ENCODE results near the gene EPB41. TPM values are rescaled to one million over a fixed set of nuclear protein-coding genes. Genes with fewer than 3 reads are reported as not detected.
"Not testable (repeated sequence)": the region's sequence is repeated elsewhere in the genome, so short reads cannot be mapped to it uniquely, and the experiment has no call there.

EPB41 gene
- total RNA-seq, 1 donor from 2014 or later: 29.3 TPM

DNA sequence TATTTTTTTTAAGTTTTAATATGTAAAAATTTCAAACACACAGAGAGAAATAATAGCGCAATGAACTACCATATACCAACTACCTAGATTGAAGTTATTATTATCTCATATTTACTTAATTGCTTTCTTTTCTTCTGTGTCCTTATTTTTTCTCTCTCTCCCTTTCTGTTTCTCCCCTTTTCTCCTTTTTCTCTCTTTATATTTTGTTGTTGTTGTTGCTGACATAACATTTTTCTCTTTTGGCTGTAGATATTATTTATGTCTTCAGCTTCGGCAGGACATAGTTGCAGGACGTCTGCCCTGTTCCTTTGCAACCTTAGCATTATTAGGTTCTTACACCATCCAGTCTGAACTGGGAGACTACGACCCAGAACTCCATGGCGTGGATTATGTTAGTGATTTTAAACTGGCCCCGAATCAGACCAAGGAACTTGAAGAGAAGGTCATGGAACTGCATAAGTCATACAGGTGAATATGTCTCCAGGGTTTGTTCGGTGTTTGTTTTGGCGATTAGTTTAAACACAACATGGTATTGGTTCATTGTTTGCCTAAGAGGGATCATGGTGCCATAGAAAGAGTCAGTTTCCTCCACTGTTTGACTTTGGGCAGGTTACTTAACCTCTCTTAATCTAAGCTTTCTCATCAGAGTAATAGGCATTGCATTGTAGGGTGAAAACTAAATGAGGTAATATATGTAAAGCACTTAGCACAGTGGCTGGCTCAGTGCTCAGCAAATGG lies 103.8 kb downstream of the EPB41 start:
- intact Hi-C loops (cut with DNase I): no loop called here
- no peak for DNase-seq (ENCODE audit: low spot score)

DNA sequence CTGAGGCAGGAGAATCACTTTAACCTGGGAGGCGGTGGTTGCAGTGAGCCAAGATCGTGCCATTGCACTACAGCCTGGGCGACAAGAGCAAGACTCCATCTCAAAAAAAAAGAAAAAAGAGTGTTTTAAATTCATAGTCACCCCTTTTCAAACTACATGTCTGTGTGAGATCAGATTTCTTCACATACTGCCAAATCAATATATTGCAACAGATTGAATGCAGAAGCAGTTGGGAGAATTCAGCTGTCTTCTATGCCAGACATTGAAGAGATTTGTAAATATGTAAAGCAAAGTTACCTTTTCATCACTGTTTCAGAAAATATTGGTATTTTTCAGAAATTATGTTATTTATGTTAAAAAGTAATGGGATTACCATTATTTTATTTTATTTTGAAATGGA lies 108.3 kb downstream of the EPB41 start:
- intact Hi-C loops (cut with DNase I): no loop called here
- no peak for DNase-seq (ENCODE audit: low spot score)

DNA sequence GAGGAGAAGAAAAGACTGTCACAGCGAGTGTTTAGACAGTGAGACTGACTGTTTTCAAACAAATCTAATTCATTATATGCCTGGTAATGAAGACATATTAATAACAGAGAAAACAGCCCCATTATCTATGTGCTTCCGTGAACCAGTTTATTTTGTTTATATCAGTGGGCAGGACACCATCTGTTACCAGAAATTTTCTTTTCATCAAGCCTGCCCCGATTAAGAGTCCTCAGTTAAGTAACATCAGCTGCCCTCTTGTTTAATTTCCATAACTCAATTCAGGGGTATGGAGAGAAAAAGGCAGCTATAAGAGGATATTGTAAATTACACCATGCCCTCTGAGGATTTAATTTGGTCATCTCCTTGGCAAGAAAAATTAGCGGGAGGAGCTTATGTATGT lies 115.3 kb downstream of the EPB41 start:
- intact Hi-C loops (cut with DNase I): loop anchor here (5.0 kb wide), 1 partner anchor 242 kb away; no protein-coding TSS in a partner anchor
- no peak for DNase-seq (ENCODE audit: low spot score)

DNA sequence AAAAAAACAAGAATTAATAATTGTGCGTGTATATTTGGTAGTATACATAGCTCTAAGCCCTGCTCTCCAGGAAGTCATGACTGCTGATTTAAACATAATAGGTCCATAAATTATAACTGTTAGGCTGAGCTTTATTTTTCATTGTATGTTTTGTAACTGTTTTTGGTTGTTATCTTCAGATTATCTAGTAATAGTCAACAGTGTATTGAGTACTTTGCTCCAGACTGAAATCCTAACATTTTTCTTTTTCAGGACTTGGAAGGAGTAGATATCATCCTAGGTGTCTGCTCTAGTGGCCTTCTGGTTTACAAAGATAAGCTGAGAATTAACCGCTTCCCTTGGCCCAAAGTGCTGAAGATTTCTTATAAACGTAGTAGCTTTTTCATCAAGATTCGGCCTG lies 118.5 kb downstream of the EPB41 start:
- intact Hi-C loops (cut with DNase I): loop anchor here (1.0 to 5.0 kb wide), 2 partner anchors 151 to 246 kb away; no protein-coding TSS in a partner anchor
- no peak for DNase-seq (ENCODE audit: low spot score)

DNA sequence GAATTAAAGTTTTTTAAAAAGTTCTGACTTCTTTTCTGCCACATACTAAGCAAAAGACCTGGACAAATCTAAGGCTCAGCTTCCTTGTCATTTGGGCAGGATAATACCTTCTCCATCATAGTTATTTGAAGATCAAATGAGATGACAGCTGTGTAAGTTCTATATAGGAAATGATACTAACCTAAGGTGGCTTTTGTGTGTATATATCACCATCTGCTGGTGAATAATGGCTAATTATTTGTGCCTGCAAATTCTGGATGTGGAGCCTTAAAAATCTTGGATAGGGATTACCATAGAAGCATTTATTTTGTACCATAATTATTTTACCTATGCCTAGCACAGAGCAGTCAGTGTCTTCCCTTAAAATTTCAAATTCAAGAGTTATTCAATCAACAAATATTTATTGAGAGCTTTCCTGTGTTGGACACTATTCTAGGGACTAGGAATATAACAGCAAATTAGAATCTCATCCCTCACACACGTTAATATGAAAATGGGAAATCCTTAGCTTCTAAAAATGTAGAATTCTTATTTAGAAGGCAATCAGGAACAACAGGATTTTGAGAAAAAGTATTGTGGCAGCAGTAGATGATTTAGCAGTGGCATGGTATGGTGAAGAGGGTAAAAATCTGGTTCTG lies 119.6 kb downstream of the EPB41 start:
- intact Hi-C loops (cut with DNase I): loop anchor here (1.0 to 5.0 kb wide), 3 partner anchors 152 to 247 kb away; no protein-coding TSS in a partner anchor
- DNase-seq (ENCODE audit: low spot score): no peak

DNA sequence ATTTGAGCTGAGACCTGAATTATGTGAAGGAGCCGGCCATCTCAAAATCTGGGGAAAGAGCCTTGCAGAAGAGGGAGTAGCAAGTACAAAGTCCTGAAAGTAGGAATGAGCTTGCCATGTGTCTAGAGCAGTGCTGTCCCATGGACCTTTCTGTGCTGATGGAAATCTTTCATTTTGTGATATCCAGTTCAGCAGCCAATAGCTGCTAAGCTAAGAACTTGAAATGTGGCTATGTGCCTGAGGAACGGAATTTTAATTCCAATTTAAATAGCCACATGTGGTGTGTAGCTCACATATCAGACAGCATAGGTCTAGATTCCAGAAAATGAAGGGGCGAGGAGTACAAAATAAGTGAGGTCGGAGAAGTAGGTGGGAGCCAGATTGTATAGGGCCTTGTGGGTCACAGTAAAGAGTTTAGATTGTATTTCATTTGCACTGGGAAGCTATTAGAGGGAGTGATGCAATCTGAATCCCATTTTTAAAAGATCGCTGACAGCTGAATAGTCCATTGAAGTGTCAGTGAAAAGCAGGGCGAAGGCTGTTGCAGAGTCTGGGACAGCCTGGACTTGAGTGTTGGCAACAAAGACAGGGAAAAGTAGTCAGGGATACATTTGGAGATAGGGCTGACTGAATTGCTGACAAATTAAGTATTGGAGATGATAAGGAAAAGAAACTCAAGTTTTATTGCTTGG lies 129.1 kb downstream of the EPB41 start:
- DNase-seq (ENCODE audit: low spot score): no peak
- intact Hi-C loops (cut with DNase I): loop anchor here (10.0 kb wide), 1 partner anchor 141 kb away; the partner anchor contains the start of gene SRSF4

DNA sequence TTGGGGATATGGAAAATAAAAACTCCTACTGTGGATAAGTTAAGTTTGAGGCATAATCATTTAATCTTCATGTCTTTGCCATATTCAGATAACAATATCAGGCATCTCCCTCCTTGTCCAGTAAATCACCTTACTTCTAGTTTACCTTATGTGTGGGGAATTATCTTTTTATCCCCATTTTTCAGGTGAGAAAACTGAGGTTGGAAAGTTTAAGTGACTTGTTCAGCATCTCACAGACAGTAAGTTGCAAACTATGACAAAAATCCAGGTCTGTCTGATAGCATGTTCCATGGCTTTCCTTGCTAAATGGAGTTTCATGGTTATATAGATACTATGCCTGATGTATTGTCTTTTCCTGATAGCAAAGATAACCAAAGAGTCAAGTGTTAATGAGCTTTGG lies 129.6 kb downstream of the EPB41 start:
- intact Hi-C loops (cut with DNase I): loop anchor here (10.0 kb wide), 1 partner anchor 141 kb away; the partner anchor contains the start of gene SRSF4
- no peak for DNase-seq (ENCODE audit: low spot score)

DNA sequence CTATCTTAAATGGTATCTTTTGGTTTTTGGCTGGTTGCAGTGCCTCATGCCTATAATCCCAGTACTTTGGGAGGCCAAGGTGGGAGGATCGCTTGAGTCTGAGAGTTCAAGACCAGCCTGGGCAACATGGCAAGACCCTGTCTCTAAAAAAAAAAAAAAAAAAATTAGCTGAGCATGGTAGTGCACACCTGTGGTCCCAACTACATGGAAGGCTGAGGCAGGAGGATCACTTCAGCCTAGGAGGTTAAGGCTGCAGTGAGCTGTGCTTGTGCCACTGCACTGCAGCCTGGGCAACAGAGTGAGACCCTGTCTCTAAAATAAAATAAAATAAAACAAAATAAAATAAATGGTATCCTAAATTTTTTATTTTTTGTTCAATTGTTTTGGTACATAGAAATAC lies 131.3 kb downstream of the EPB41 start:
- intact Hi-C loops (cut with DNase I): loop anchor here (10.0 kb wide), 1 partner anchor 139 kb away; the partner anchor contains the start of gene SRSF4
- DNase-seq (ENCODE audit: low spot score): not testable (repeated sequence)

DNA sequence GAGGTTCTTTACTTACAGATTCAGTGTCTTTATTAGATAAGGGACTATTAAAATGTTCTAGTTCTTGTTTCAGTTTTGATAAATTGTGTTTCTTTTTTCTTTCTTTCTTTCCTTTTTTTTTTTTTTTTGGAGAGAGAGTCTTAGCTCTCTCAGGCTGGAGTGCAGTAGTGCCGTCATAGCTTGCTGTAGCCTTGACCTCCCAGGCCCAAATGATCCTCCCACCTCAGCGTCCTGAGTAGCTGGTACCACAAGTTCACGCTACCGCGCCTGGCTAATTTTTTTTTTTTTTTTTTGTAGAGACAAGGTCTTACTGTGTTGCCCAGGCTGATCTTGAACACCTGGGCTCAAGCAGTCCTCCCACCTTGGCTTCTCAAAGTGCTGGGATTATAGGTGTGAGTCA lies 132.8 kb downstream of the EPB41 start:
- intact Hi-C loops (cut with DNase I): loop anchor here (10.0 kb wide), 1 partner anchor 138 kb away; the partner anchor contains the start of gene SRSF4
- DNase-seq (ENCODE audit: low spot score): no peak

DNA sequence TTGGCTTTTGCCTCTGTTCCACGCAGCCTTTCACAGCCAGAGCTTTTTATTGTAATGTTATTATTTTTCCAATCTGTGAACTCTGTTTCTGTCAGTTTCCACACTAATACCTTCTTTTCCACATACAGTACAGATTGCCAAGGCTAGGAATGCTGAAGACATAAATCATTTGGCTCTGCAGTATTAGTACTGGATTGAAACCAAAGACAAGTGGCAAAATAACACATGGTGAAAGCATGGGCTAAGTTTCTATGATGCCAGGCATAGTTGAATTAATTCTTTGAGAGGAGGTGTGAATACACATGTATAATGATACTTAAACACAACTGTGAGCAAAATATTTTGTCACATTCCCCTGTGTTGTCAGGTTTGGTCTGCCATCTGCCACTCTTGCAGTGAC lies 135.8 kb downstream of the EPB41 start:
- no peak for DNase-seq (ENCODE audit: low spot score)
- intact Hi-C loops (cut with DNase I): no loop called here

DNA sequence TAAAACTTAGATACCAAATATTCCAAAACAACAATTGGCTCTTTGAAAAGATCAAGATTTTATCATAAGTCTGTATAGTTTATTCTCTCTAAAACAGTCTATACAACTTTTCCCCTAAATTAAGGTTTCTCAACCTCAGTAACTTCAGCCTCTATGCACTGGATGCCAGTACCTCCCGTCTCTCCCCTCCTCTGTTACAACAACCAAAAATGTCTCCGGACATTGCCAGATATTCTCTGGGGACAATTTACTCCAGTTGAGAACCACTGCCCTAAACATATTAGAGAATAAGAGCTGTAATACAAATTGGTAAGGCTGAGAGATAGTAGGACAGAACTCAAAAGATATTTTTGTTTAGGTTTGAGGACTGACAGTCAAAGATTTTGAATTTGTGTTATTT lies 137.7 kb downstream of the EPB41 start:
- no peak for DNase-seq (ENCODE audit: low spot score)
- intact Hi-C loops (cut with DNase I): no loop called here

DNA sequence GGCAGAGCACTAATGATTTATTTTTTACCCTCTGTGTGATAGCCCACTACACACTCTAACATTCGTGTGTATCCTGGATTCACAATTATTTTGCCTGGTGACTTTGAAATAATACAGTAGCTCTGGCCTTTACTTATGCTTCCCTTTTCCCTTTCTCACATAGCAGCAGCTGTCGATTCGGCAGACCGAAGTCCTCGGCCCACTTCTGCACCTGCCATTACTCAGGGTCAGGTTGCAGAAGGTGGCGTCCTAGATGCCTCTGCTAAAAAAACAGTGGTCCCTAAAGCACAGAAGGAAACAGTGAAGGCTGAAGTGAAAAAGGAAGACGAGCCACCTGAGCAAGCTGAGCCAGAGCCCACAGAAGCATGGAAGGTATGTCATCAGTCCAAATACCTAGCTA lies 138.6 kb downstream of the EPB41 start:
- no peak for DNase-seq (ENCODE audit: low spot score)
- intact Hi-C loops (cut with DNase I): no loop called here

DNA sequence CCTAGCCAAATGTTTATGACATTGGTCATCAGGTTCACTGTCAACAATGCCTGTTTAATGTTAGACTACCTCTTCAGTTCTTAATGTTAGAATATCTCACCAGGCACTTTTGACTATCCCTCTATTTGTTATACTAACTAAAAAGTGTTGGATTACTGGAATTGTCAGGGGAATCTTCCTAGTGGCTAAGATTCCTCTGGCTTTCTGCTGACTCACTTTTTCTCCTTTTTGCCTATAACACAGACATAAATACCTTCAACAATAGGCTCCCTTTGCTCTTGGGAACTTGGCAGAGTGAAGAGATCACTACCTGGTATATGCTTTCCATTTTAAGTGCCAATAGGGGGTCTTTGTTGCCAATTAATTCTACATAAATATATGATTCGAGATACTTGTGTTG lies 140.8 kb downstream of the EPB41 start:
- no peak for DNase-seq (ENCODE audit: low spot score)
- intact Hi-C loops (cut with DNase I): no loop called here

DNA sequence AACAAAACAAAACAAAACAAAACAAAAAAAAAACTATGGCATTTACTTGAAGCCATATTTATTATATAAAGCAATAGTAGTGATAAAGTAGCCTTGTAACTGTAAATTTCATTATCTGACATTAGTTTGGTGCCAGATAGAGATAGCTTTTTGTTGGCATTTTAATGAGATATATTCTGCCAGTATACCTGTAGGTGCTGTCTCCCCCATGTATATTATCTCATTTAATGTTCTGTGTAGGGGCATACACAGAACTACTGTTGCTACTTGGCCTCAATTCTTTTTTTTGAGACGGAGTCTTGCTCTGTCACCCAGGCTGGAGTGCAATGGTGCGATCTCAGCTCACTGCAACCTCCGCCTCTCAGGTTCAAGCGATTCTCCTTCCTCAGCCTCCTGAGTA lies 141.9 kb downstream of the EPB41 start:
- intact Hi-C loops (cut with DNase I): no loop called here
- no peak for DNase-seq (ENCODE audit: low spot score)

DNA sequence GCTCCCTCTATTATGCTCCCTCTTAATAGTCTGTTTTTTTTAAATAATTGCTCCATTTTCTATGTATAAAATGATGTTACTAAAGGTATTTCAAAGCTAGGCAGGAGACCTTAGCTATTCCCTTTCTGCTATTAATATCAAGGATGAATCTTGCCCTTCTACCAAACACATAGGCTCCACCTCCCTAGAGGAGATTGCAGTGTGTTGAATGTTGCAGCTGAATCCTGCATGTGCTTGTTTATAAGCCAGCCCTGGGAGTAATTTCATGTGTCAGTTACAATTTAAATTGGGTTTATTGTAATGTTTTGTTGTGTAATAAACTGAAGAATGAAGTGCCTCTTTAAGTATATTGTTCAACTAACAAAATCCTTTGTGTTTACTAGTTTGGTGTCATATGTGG lies 143.3 kb downstream of the EPB41 start:
- no peak for DNase-seq (ENCODE audit: low spot score)
- intact Hi-C loops (cut with DNase I): no loop called here

DNA sequence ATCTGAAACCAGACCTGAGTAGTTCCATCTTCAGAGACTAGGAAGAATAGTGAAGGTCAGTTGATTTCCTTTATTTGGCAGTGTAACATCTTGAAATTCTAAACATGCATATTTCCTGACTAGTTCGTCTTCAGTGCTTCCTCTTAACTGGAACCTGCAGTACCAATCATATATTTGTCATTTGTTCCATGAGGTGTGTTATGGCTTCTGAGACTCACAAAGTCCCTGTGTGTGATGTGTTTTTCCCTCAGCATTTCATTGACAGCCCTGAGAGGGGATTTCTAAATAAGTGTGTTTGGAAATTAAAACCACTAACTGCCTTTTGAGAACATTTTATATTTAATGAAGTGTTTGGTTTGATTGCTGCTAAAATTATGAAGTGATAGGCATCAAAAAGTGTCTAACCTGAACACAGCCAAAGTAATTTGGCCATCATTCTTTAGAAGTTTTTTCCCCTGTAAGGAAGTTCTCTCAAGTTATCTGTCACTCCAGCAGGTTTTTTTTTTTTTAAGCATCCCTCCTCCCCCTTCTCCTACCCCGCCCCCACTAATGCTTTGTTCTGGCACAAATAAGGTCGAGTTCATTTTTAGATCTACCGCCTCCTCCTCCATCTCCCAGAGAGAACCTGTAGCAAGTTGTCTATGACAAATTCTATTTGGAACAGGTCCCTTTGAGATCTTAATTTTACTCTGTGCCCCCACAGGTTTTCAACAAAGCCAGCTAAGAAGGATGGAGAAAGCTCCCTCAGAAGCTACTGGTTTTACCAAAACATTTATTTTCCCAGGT lies 148.0 kb downstream of the EPB41 start:
- intact Hi-C loops (cut with DNase I): no loop called here
- DNase-seq (ENCODE audit: low spot score): no peak

DNA sequence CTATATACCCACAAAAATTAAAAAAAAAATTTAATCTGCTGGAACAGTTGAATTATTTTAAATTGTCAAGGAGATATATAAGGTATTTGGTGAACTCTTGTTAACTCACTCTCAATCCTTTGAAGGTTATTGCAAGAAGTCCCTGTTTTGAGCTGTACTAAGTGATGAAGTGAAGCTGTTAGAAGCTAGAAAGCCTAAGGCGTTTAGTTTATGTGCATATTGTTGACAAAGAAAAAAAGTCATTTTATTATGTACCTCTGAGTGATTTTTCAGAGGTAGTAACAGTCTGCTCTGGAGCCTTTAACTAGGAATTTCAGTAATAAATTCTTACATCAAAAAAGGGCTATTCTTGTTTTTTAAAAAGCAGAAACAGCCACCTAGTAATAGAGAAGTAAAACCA lies 149.7 kb downstream of the EPB41 start:
- intact Hi-C loops (cut with DNase I): no loop called here
- DNase-seq (ENCODE audit: low spot score): no peak

DNA sequence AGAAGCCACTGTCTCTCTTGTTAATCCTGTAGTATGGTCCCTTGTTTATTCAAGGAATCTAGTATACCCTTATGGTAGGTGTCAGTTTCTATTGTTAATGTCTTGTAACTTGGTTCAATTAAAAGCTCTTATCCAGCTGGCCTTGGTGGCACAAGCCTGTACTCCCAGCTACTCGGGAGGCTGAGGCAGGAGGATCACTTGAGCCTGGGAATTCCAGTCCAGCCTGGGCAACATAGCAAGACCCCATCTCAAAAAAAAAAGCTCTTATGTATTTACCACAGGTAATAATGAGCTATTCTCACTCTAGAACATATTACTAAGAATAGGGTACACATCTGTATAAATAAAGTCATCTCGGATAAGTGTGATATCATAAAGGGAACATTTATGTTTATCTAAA lies 162.8 kb downstream of the EPB41 start:
- intact Hi-C loops (cut with DNase I): no loop called here
- DNase-seq (ENCODE audit: low spot score): no peak

DNA sequence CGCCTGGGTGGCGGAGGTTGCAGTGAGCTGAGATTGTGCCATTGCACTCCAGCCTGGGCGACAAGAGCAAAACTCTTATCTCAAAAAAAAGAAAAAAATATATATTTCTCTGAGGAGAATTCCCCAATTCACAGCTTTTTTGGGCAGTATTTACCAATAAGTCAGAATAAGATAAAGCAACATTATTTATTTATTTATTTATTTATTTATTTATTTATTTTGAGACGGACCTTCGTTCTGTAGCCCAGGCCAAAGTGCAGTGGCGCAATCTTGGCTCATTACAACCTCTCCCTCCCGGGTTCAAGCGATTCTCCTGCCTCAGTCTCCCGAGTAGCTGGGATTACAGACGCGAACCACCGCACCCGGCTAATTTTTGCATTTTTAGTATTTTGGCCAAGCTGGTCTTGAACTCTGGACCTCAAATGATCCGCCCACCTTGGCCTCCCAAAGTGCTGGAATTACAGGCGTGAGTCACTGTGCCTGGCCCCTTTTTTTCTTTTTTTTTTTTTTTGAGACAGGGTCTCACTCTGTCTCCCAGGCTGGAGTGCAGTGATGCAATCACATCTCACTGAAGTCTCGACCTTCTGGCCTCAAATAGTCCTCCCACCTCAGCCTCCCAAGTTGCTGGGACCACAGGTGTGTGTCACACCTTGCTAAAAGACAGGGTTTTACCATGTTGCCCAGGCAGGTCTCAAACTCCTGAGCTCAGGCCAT lies 165.7 kb downstream of the EPB41 start:
- DNase-seq (ENCODE audit: low spot score); intact Hi-C loops (cut with DNase I): not testable (repeated sequence)
